WTC11 (cell line): ENCODE results near the gene FBXO24.

ENCODE experiments used
- CTCF ChIP-seq: fragments of 200-600 bp; IDR thresholded peaks from 2 replicates; pipeline ENCODE4 v1.8.0; 2022; ENCODE audit warnings: antibody characterized with exemption
- ELF4 ChIP-seq: sonication (generic); formaldehyde crosslinking; IDR thresholded peaks from 2 replicates; pipeline ENCODE4 v1.8.1; 2022; ENCODE audit warnings: low read depth, mild to moderate bottlenecking, moderate library complexity, missing genetic modification reagents
- STAT6 ChIP-seq: sonication (generic); formaldehyde crosslinking; conservative IDR thresholded peaks from 2 replicates; pipeline ENCODE4 v1.8.1; 2023; ENCODE audit warnings: mild to moderate bottlenecking, low read depth, missing genetic modification reagents, moderate library complexity

GRCh38 chr7:100611983-100612729 is 26.0 kb downstream of the FBXO24 start, which contains the start of gene MOSPD3:
- TF ChIP-seq CTCF (no peak), STAT6 (CRISPR knock-in tag) (no peak), ELF4 (no peak)
